DND-41 (cell line): ENCODE measurements around the gene ESRRB.

Experiments
- ATAC-seq: fragments of 200-7000 bp; cut with Tn5 transposase; 3 replicates; pipeline ENCODE4 v1.9.1; 2021; ENCODE audit warnings: low read depth; ENCODE audit not compliant: insufficient read depth
- DNase-seq: peaks from one replicate; pipeline ENCODE4 v3.0.0-alpha.2; 2020
- H2AFZ ChIP-seq: 2 replicates; pipeline ENCODE4 v1.6.0; 2012; ENCODE audit warnings: low read depth, low read length
- H3K27ac ChIP-seq: 2 replicates; pipeline ENCODE4 v1.5.1; 2012; ENCODE audit warnings: low read length, inconsistent platforms
- H3K27me3 ChIP-seq: fragments of 200-600 bp; sonication (generic); 2 replicates; pipeline ENCODE4 v1.6.0; 2012; ENCODE audit warnings: low read length, mild to moderate bottlenecking, inconsistent platforms; ENCODE audit not compliant: insufficient read depth, poor library complexity
- H3K36me3 ChIP-seq: 2 replicates; pipeline ENCODE4 v1.5.1; 2012; ENCODE audit warnings: low read length, inconsistent platforms; ENCODE audit not compliant: insufficient read depth
- H3K4me1 ChIP-seq: 2 replicates; pipeline ENCODE4 v1.5.1; 2012; ENCODE audit warnings: mild to moderate bottlenecking, low read length; ENCODE audit not compliant: insufficient read depth
- H3K4me2 ChIP-seq: 2 replicates; pipeline ENCODE4 v1.6.0; 2012; ENCODE audit warnings: mild to moderate bottlenecking, moderate library complexity, low read length, inconsistent platforms; ENCODE audit not compliant: insufficient read depth
- H3K4me3 ChIP-seq, 2 experiments: fragments of 200-600 bp in 1 of 2; shearing (Covaris generic) in 1 of 2; 2 replicates each; pipeline ENCODE4 v1.5.1; 2012 to 2016; ENCODE audit warnings: inconsistent platforms in 2 of 2, low read length in 2 of 2, mild to moderate bottlenecking in 2 of 2, low read depth in 1 of 2, moderate library complexity in 1 of 2
- H3K79me2 ChIP-seq: 2 replicates; pipeline ENCODE4 v1.6.0; 2012; ENCODE audit warnings: low read length, inconsistent platforms; ENCODE audit not compliant: insufficient read depth
- H3K9ac ChIP-seq: 2 replicates; pipeline ENCODE4 v1.6.0; 2012; ENCODE audit warnings: low read depth, mild to moderate bottlenecking, inconsistent platforms, low read length, moderate library complexity
- H3K9me3 ChIP-seq: 2 replicates; pipeline ENCODE4 v1.5.1; 2012; ENCODE audit warnings: low read length, moderate library complexity, mild to moderate bottlenecking, inconsistent platforms; ENCODE audit not compliant: insufficient read depth, severe bottlenecking
- H4K20me1 ChIP-seq: 2 replicates; pipeline ENCODE4 v1.6.0; 2012; ENCODE audit warnings: low read length; ENCODE audit not compliant: insufficient read depth
- CTCF ChIP-seq: IDR thresholded peaks from 2 replicates; pipeline ENCODE4 v1.5.1; 2012; ENCODE audit warnings: borderline replicate concordance, low read length, moderate library complexity, mild to moderate bottlenecking; ENCODE audit not compliant: poor library complexity, severe bottlenecking; ENCODE audit errors: extremely low read depth
- EZH2 ChIP-seq: IDR thresholded peaks from 3 replicates; pipeline ENCODE4 v1.6.1; 2012; ENCODE audit warnings: borderline replicate concordance, low read depth, mild to moderate bottlenecking, moderate library complexity, low read length, inconsistent platforms; ENCODE audit not compliant: severe bottlenecking

The ESRRB gene

GRCh38 chr14:76352639-76353281 lies 23.2 kb upstream of the ESRRB start:
- no peaks in the 10 kb centered on the region for H3K36me3 ChIP-seq
- no peaks in the 10 kb centered on the region for H3K4me1 ChIP-seq
- no peaks in the 10 kb centered on the region for H3K79me2 ChIP-seq
- H4K20me1 ChIP-seq, result no peaks in the 10 kb centered on the region
- H3K4me3 ChIP-seq, result no peak overlapping the region
- DNase-seq, result peak; percentile 46
- no peak overlapping the region for H3K9ac ChIP-seq
- H3K27ac ChIP-seq, result no peak overlapping the region
- H3K9me3 ChIP-seq, result no peaks in the 10 kb centered on the region
- peak; percentile 79 for ATAC-seq
- no peak overlapping the region for H3K4me2 ChIP-seq
- peaks cover 2% of the 10 kb centered on the region for H3K27me3 ChIP-seq
- TF ChIP-seq EZH2 (no peak), CTCF (peak; percentile 40)
- no peak overlapping the region for H2AFZ ChIP-seq

- no peaks in the 10 kb centered on the region for H3K36me3 ChIP-seq
- H3K27ac ChIP-seq, result no peak overlapping the region
- no peak for TF ChIP-seq EZH2
- no peak for TF ChIP-seq CTCF
- H3K9ac ChIP-seq, result no peak overlapping the region
- H3K9me3 ChIP-seq, result no peaks in the 10 kb centered on the region
- no peak overlapping the region for H3K4me3 ChIP-seq
- peaks cover 2% of the 10 kb centered on the region for H3K27me3 ChIP-seq
- H3K4me2 ChIP-seq, result no peak overlapping the region
- H3K79me2 ChIP-seq, result no peaks in the 10 kb centered on the region
- H3K4me1 ChIP-seq, result no peaks in the 10 kb centered on the region
- H2AFZ ChIP-seq, result no peak overlapping the region
- no peak for DNase-seq
- H4K20me1 ChIP-seq, result no peaks in the 10 kb centered on the region
- no peak for ATAC-seq
These were observed 21.6 kb upstream of the ESRRB start for GRCh38 chr14:76354310-76354709.

GRCh38 chr14:76355771-76356170 lies 20.2 kb upstream of the ESRRB start:
- TF ChIP-seq EZH2, result no peak
- no peak for TF ChIP-seq CTCF
- no peaks in the 10 kb centered on the region for H3K36me3 ChIP-seq
- H3K27me3 ChIP-seq, result peaks cover 8% of the 10 kb centered on the region
- no peak overlapping the region for H3K27ac ChIP-seq
- H3K9ac ChIP-seq, result no peak overlapping the region
- no peaks in the 10 kb centered on the region for H3K9me3 ChIP-seq
- H2AFZ ChIP-seq, result no peak overlapping the region
- H4K20me1 ChIP-seq, result no peaks in the 10 kb centered on the region
- ATAC-seq (no peak), DNase-seq (no peak)
- no peak overlapping the region for H3K4me2 ChIP-seq
- no peak overlapping the region for H3K4me3 ChIP-seq
- no peaks in the 10 kb centered on the region for H3K79me2 ChIP-seq
- H3K4me1 ChIP-seq, result no peaks in the 10 kb centered on the region

- Histone ChIP-seq H3K9me3 (no peaks in the 10 kb centered on the region), H4K20me1 (no peaks in the 10 kb centered on the region), H3K27me3 (peaks cover 27% of the 10 kb centered on the region), H2AFZ (no peak overlapping the region), H3K4me1 (no peaks in the 10 kb centered on the region), H3K4me2 (no peak overlapping the region), H3K36me3 (no peaks in the 10 kb centered on the region), H3K27ac (no peak overlapping the region), H3K9ac (no peak overlapping the region), H3K79me2 (no peaks in the 10 kb centered on the region), H3K4me3 (no peak overlapping the region)
- DNase-seq, result no peak
- no peak for ATAC-seq
- TF ChIP-seq EZH2, result no peak
- no peak for TF ChIP-seq CTCF
These were observed 4.9 kb upstream of the ESRRB start for GRCh38 chr14:76371066-76371465.
